Fibroblast of lung (primary cell): ENCODE measurements around the gene UBE2G1.

Source experiments
- CTCF ChIP-seq, 2 donors: IDR thresholded peaks in 1 of 2; conservative IDR thresholded peaks in 1 of 2; 1 replicate in 1 of 2; 2 replicates in 1 of 2; pipeline ENCODE4 v1.5.1; 2011 to 2012; ENCODE audit warnings: low read length in 2 of 2, control low read depth in 1 of 2, inconsistent platforms in 1 of 2, low read depth in 1 of 2, mild to moderate bottlenecking in 1 of 2
- EZH2 ChIP-seq: IDR thresholded peaks from 2 replicates; pipeline ENCODE4 v1.5.1; 2012; ENCODE audit warnings: low read length, control low read depth, mild to moderate bottlenecking; ENCODE audit errors: missing control alignments

GRCh38 chr17:4397840-4398239 lies 31.4 kb upstream of the UBE2G1 start:
- TF ChIP-seq CTCF (conservative IDR thresholded peaks at IDR 0.05 in 1 of 2, IDR thresholded peaks at IDR 0.05 in 1 of 2; ENCODE audit: low read depth in 1 of 2, low read length in 2 of 2) (no peak), EZH2 (no peak)
